Fibroblast of lung (primary cell): ENCODE data around the gene SFI1. TPM values are rescaled to one million over a fixed set of nuclear protein-coding genes. Genes with fewer than 3 reads are reported as not detected.
"Not testable (repeated sequence)": the region's sequence is repeated elsewhere in the genome, so short reads cannot be mapped to it uniquely, and the experiment has no call there.

Source experiments
- DNase-seq, 2 donors: peaks; one replicate each; pipeline versions ENCODE4 v3.0.0 to v3.0.0-alpha.2; 2010; ENCODE audit warnings: low read depth in 2 of 2
- H2AFZ ChIP-seq: 2 replicates; pipeline ENCODE4 v1.5.1; 2012; ENCODE audit warnings: low read length, control low read depth, inconsistent platforms
- H3K27ac ChIP-seq: 2 replicates; pipeline ENCODE4 v1.5.1; 2011; ENCODE audit warnings: low read length, control low read depth; ENCODE audit not compliant: insufficient read depth
- H3K27me3 ChIP-seq: 2 replicates; pipeline ENCODE4 v1.5.1; 2011; ENCODE audit warnings: mild to moderate bottlenecking, low read length; ENCODE audit not compliant: control insufficient read depth, insufficient read depth
- H3K36me3 ChIP-seq: 2 replicates; pipeline ENCODE4 v1.5.1; 2011; ENCODE audit warnings: low read length; ENCODE audit not compliant: control insufficient read depth, insufficient read depth
- H3K4me1 ChIP-seq: 2 replicates; pipeline ENCODE4 v1.5.1; 2011; ENCODE audit warnings: low read length; ENCODE audit not compliant: control insufficient read depth, insufficient read depth; ENCODE audit errors: extremely low read depth
- H3K4me2 ChIP-seq: 2 replicates; pipeline ENCODE4 v1.5.1; 2011; ENCODE audit warnings: low read length, control low read depth; ENCODE audit not compliant: insufficient read depth; ENCODE audit errors: extremely low read depth
- H3K4me3 ChIP-seq, 4 experiments: fragments of 200-600 bp in 1 of 4; sonication (generic) in 1 of 4; replicated peaks in 1 of 4; 2 replicates each; pipeline ENCODE4 v1.5.1; 2011 to 2016; ENCODE audit warnings: low read length in 4 of 4, low read depth in 3 of 4, mild to moderate bottlenecking in 3 of 4, control low read depth in 2 of 4, inconsistent platforms in 1 of 4, mixed read lengths in 1 of 4; ENCODE audit not compliant: insufficient read depth in 1 of 4; ENCODE audit errors: control extremely low read depth in 1 of 4
- H3K79me2 ChIP-seq: 2 replicates; pipeline ENCODE4 v1.5.1; 2012; ENCODE audit warnings: mild to moderate bottlenecking, low read length, inconsistent platforms; ENCODE audit not compliant: control insufficient read depth, insufficient read depth
- H3K9ac ChIP-seq: 2 replicates; pipeline ENCODE4 v1.5.1; 2011; ENCODE audit warnings: mild to moderate bottlenecking, low read length, control low read depth; ENCODE audit not compliant: insufficient read depth
- H3K9me3 ChIP-seq: 2 replicates; pipeline ENCODE4 v1.5.1; 2012; ENCODE audit warnings: low read depth, low read length; ENCODE audit not compliant: control insufficient read depth, insufficient read depth
- H4K20me1 ChIP-seq: 2 replicates; pipeline ENCODE4 v1.5.1; 2011; ENCODE audit warnings: low read length; ENCODE audit not compliant: control insufficient read depth, insufficient read depth; ENCODE audit errors: extremely low read depth
- EZH2 ChIP-seq: IDR thresholded peaks from 2 replicates; pipeline ENCODE4 v1.5.1; 2012; ENCODE audit warnings: low read length, control low read depth, mild to moderate bottlenecking; ENCODE audit errors: missing control alignments
- polyA plus RNA-seq, 2 donors: library from polyadenylated mRNA; depleted of rRNA in 1 of 2; stranded (reverse) in 1 of 2; unstranded in 1 of 2; fragments of >200 nt; gene quantifications; 2 replicates each; pipeline ENCODE4 v1.2.1, GENCODE V29; 2011 to 2012; ENCODE audit warnings: missing spikeins in 1 of 2
- total RNA-seq: library from RNA; depleted of rRNA; stranded (reverse); fragments of >200 nt; gene quantifications from 2 replicates; pipeline ENCODE4 v1.2.1, GENCODE V29; 2014
- TF ChIP-seq, protein P1 (sequence below), 2 donors: IDR thresholded peaks in 1 of 2; conservative IDR thresholded peaks in 1 of 2; 1 replicate in 1 of 2; 2 replicates in 1 of 2; pipeline ENCODE4 v1.5.1; 2011 to 2012; ENCODE audit warnings: low read length in 2 of 2, control low read depth in 1 of 2, inconsistent platforms in 1 of 2, low read depth in 1 of 2, mild to moderate bottlenecking in 1 of 2

The SFI1 gene
- total and polyA plus RNA-seq, 2 donors (not counting 1 experiment from before 2014, with no cell fraction given) = 3.6 to 11.4 TPM

DNA sequence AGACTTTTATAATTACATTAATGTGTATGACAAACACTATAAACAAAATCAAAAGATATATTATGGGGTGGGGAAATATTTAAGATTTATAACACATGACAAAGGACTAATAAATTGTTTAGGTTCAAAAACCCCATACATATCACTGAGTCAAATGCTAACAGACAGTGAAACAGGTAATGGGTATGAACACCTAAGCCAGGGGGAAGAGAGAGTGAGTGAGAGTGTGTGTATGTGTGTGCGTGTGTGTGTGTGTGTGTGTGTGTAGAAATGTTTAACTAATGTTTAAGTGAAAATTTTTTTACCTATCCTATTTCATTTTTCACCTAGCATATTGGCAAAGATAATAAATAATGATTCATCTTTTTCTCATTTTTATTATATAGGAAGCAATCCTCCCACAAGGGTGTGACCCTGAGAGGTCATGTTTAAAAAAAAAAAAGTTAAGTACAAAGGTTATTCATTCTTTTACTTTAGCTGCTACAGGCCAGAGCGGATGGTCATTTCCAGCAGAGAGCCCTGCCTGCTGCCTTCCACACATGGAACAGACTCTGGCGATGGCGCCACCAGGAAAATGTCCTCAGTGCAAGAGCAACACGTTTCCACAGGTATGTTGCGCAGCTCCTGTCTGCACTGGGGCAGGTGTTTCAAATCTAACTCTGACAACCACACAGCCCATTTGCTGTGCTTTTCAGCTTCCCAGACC, 92.8 kb downstream of the SFI1 start:
- Histone ChIP-seq H4K20me1 (no peaks in the 10 kb centered on the region), H3K4me2 (no peak overlapping the region)

DNA sequence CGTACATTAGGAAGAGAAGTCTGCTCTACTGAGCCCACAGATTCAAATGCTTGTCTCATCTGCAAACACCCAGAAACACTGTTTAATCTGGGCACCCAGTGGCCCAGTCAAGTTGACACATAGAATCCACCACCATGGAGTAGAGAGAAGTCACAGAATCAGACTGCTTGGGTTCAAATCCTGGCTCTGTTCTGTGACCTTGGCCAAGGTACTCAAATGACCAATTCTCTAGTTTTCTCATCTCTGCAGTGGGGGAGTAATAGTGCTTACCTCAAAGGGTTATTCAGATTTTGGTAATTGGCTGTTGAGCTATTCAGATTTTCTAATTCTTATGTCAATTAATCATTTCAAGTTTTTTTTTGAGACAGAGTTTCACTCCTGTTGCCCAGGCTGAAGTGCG, 93.8 kb downstream of the SFI1 start:
- not testable (repeated sequence) for DNase-seq, H3K9ac ChIP-seq, H3K79me2 ChIP-seq, H3K27me3 ChIP-seq, H3K4me2 ChIP-seq, H3K4me1 ChIP-seq, H3K9me3 ChIP-seq, H3K4me3 ChIP-seq, H3K36me3 ChIP-seq, H3K27ac ChIP-seq, H2AFZ ChIP-seq, H4K20me1 ChIP-seq

More for the DNA sequence above, 92.8 kb downstream of the SFI1 start:
- Histone ChIP-seq H3K9ac (no peak overlapping the region), H3K27ac (no peak overlapping the region), H3K27me3 (no peaks in the 10 kb centered on the region), H3K4me3 (no peak overlapping the region), H3K79me2 (no peaks in the 10 kb centered on the region), H3K36me3 (no peaks in the 10 kb centered on the region), H3K9me3 (no peaks in the 10 kb centered on the region), H3K4me1 (peaks cover 10% of the 10 kb centered on the region), H2AFZ (no peak overlapping the region)
- TF ChIP-seq EZH2 = no peak
- TF ChIP-seq, protein P1, sequence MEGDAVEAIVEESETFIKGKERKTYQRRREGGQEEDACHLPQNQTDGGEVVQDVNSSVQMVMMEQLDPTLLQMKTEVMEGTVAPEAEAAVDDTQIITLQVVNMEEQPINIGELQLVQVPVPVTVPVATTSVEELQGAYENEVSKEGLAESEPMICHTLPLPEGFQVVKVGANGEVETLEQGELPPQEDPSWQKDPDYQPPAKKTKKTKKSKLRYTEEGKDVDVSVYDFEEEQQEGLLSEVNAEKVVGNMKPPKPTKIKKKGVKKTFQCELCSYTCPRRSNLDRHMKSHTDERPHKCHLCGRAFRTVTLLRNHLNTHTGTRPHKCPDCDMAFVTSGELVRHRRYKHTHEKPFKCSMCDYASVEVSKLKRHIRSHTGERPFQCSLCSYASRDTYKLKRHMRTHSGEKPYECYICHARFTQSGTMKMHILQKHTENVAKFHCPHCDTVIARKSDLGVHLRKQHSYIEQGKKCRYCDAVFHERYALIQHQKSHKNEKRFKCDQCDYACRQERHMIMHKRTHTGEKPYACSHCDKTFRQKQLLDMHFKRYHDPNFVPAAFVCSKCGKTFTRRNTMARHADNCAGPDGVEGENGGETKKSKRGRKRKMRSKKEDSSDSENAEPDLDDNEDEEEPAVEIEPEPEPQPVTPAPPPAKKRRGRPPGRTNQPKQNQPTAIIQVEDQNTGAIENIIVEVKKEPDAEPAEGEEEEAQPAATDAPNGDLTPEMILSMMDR (conservative IDR thresholded peaks at IDR 0.05 in 1 of 2, IDR thresholded peaks at IDR 0.05 in 1 of 2; ENCODE audit: low read depth in 1 of 2, low read length in 2 of 2) = no peak
- DNase-seq = no peak

GRCh38 chr22:31595271-31595670, 98.9 kb downstream of the SFI1 start:
- no peaks in the 10 kb centered on the region for H3K36me3 ChIP-seq
- H3K9me3 ChIP-seq = no peaks in the 10 kb centered on the region
- H3K4me3 ChIP-seq = no peak overlapping the region
- H3K27ac ChIP-seq = no peak overlapping the region
- no peaks in the 10 kb centered on the region for H3K27me3 ChIP-seq
- H2AFZ ChIP-seq = no peak overlapping the region
- H4K20me1 ChIP-seq = no peaks in the 10 kb centered on the region
- DNase-seq = no peak
- TF ChIP-seq, protein P1 (conservative IDR thresholded peaks at IDR 0.05 in 1 of 2, IDR thresholded peaks at IDR 0.05 in 1 of 2; ENCODE audit: low read depth in 1 of 2, low read length in 2 of 2) = no peak
- no peak for TF ChIP-seq EZH2
- no peak overlapping the region for H3K4me2 ChIP-seq
- no peaks in the 10 kb centered on the region for H3K4me1 ChIP-seq
- no peaks in the 10 kb centered on the region for H3K79me2 ChIP-seq
- H3K9ac ChIP-seq = no peak overlapping the region
